Dendritic cell treated with granulocyte-macrophage colony-stimulating factor and Interleukin-4, amounts not matched to agents 40 ng/mL and 50 ng/mL, for 4 days (primary cell): ENCODE results near the gene HDAC4.
"Not testable (repeated sequence)": the region's sequence is repeated elsewhere in the genome, so short reads cannot be mapped to it uniquely, and the experiment has no call there.

Experiments
- H3K27ac Mint-ChIP-seq: one replicate; pipeline ENCODE4 v1.8.0; 2022; ENCODE audit warnings: mild to moderate bottlenecking, mixed read lengths
- H3K27me3 Mint-ChIP-seq: one replicate; pipeline ENCODE4 v1.8.0; 2022; ENCODE audit warnings: mild to moderate bottlenecking, mixed read lengths
- H3K36me3 Mint-ChIP-seq: one replicate; pipeline ENCODE4 v1.8.0; 2022; ENCODE audit warnings: low read depth, mixed read lengths
- H3K4me1 Mint-ChIP-seq: one replicate; pipeline ENCODE4 v1.8.0; 2022; ENCODE audit warnings: low read depth, mixed read lengths
- H3K4me3 Mint-ChIP-seq: one replicate; pipeline ENCODE4 v1.8.0; 2022; ENCODE audit warnings: mild to moderate bottlenecking, moderate library complexity, mixed read lengths
- H3K9me3 Mint-ChIP-seq: one replicate; pipeline ENCODE4 v1.8.0; 2022; ENCODE audit warnings: mixed read lengths
- intact Hi-C: fragments of 100-400 bp; cut with micrococcal nuclease; formaldehyde crosslinking; loops from one replicate; pipeline ENCODE4 v1.15.0; 2022

HDAC4 gene

GRCh38 chr2:239040152-239040761, 360.6 kb downstream of the HDAC4 start:
- H3K27ac Mint-ChIP-seq: no peak overlapping the region
- H3K9me3 Mint-ChIP-seq: no peaks in the 10 kb centered on the region
- H3K4me1 Mint-ChIP-seq: no peaks in the 10 kb centered on the region
- intact Hi-C loops: no loop called here
- no peaks in the 10 kb centered on the region for H3K36me3 Mint-ChIP-seq
- H3K27me3 Mint-ChIP-seq: no peaks in the 10 kb centered on the region
- H3K4me3 Mint-ChIP-seq: no peak overlapping the region

GRCh38 chr2:239039479-239039861, 361.4 kb downstream of the HDAC4 start:
- Mint-ChIP-seq H3K27me3 (peaks cover 3% of the 10 kb centered on the region), H3K27ac (no peak overlapping the region), H3K4me1 (no peaks in the 10 kb centered on the region), H3K9me3 (no peaks in the 10 kb centered on the region), H3K36me3 (no peaks in the 10 kb centered on the region), H3K4me3 (no peak overlapping the region)
- intact Hi-C loops: no loop called here

- H3K27ac Mint-ChIP-seq: no peak overlapping the region
- H3K4me3 Mint-ChIP-seq: no peak overlapping the region
- intact Hi-C loops: no loop called here
- peaks cover 5% of the 10 kb centered on the region for H3K27me3 Mint-ChIP-seq
- H3K36me3 Mint-ChIP-seq: no peaks in the 10 kb centered on the region
- no peaks in the 10 kb centered on the region for H3K9me3 Mint-ChIP-seq
- H3K4me1 Mint-ChIP-seq: no peaks in the 10 kb centered on the region
Observed at GRCh38 chr2:239038773-239039478, 361.9 kb downstream of the HDAC4 start.

GRCh38 chr2:239038284-239038683, 362.5 kb downstream of the HDAC4 start:
- H3K36me3 Mint-ChIP-seq, intact Hi-C loops, H3K27me3 Mint-ChIP-seq, H3K4me3 Mint-ChIP-seq, H3K4me1 Mint-ChIP-seq, H3K9me3 Mint-ChIP-seq, H3K27ac Mint-ChIP-seq: not testable (repeated sequence)

- H3K9me3 Mint-ChIP-seq: no peaks in the 10 kb centered on the region
- H3K4me1 Mint-ChIP-seq: no peaks in the 10 kb centered on the region
- H3K4me3 Mint-ChIP-seq: no peak overlapping the region
- no peak overlapping the region for H3K27ac Mint-ChIP-seq
- intact Hi-C loops: no loop called here
- no peaks in the 10 kb centered on the region for H3K36me3 Mint-ChIP-seq
- peaks cover 8% of the 10 kb centered on the region for H3K27me3 Mint-ChIP-seq
Observed at GRCh38 chr2:239037559-239037910, 363.3 kb downstream of the HDAC4 start.

- intact Hi-C loops: no loop called here
- no peaks in the 10 kb centered on the region for H3K4me1 Mint-ChIP-seq
- no peak overlapping the region for H3K4me3 Mint-ChIP-seq
- no peak overlapping the region for H3K27ac Mint-ChIP-seq
- H3K27me3 Mint-ChIP-seq: peaks cover 10% of the 10 kb centered on the region
- no peaks in the 10 kb centered on the region for H3K9me3 Mint-ChIP-seq
- no peaks in the 10 kb centered on the region for H3K36me3 Mint-ChIP-seq
Observed at GRCh38 chr2:239036819-239037558, 363.8 kb downstream of the HDAC4 start.

GRCh38 chr2:239035997-239036731, 364.7 kb downstream of the HDAC4 start:
- Mint-ChIP-seq H3K27ac (no peak overlapping the region), H3K27me3 (peaks cover 16% of the 10 kb centered on the region), H3K9me3 (no peaks in the 10 kb centered on the region), H3K4me3 (no peak overlapping the region), H3K36me3 (no peaks in the 10 kb centered on the region), H3K4me1 (no peaks in the 10 kb centered on the region)
- intact Hi-C loops: no loop called here

GRCh38 chr2:239035361-239035814, 365.4 kb downstream of the HDAC4 start:
- H3K36me3 Mint-ChIP-seq: no peaks in the 10 kb centered on the region
- no peaks in the 10 kb centered on the region for H3K4me1 Mint-ChIP-seq
- peaks cover 18% of the 10 kb centered on the region for H3K27me3 Mint-ChIP-seq
- H3K9me3 Mint-ChIP-seq: no peaks in the 10 kb centered on the region
- no peak overlapping the region for H3K4me3 Mint-ChIP-seq
- H3K27ac Mint-ChIP-seq: no peak overlapping the region
- intact Hi-C loops: no loop called here

- Mint-ChIP-seq H3K36me3 (no peaks in the 10 kb centered on the region), H3K27me3 (peaks cover 18% of the 10 kb centered on the region), H3K4me3 (no peak overlapping the region), H3K27ac (no peak overlapping the region), H3K4me1 (no peaks in the 10 kb centered on the region), H3K9me3 (no peaks in the 10 kb centered on the region)
- intact Hi-C loops: no loop called here
Observed at GRCh38 chr2:239034561-239035341, 366.1 kb downstream of the HDAC4 start.

- Mint-ChIP-seq H3K27ac (no peak overlapping the region), H3K9me3 (no peaks in the 10 kb centered on the region), H3K4me3 (no peak overlapping the region), H3K27me3 (peaks cover 21% of the 10 kb centered on the region), H3K36me3 (no peaks in the 10 kb centered on the region), H3K4me1 (no peaks in the 10 kb centered on the region)
- intact Hi-C loops: no loop called here
Observed at GRCh38 chr2:239033801-239034560, 366.8 kb downstream of the HDAC4 start.

- Mint-ChIP-seq H3K36me3 (no peaks in the 10 kb centered on the region), H3K4me3 (no peak overlapping the region), H3K9me3 (no peaks in the 10 kb centered on the region), H3K27me3 (peaks cover 22% of the 10 kb centered on the region), H3K4me1 (no peaks in the 10 kb centered on the region), H3K27ac (no peak overlapping the region)
- intact Hi-C loops: no loop called here
Observed at GRCh38 chr2:239029958-239030357, 370.9 kb downstream of the HDAC4 start.

GRCh38 chr2:239028253-239028619, 372.6 kb downstream of the HDAC4 start:
- Mint-ChIP-seq H3K27ac (no peak overlapping the region), H3K9me3 (no peaks in the 10 kb centered on the region), H3K36me3 (no peaks in the 10 kb centered on the region), H3K4me1 (no peaks in the 10 kb centered on the region), H3K27me3 (peaks cover 20% of the 10 kb centered on the region), H3K4me3 (no peak overlapping the region)
- intact Hi-C loops: no loop called here
